Heart left ventricle (tissue), 16 donors: ENCODE measurements around the gene PODNL1. TPM values are rescaled to one million over a fixed set of nuclear protein-coding genes. Genes with fewer than 3 reads are reported as not detected.
A peak's percentile ranks its signal among the peaks of the same experiment; 100 is the strongest.

ENCODE experiments used
- ATAC-seq, 4 donors: fragments of 200-7000 bp; cut with Tn5 transposase; one replicate each; pipeline ENCODE4 v1.9.1; 2020 to 2022; ENCODE audit warnings: moderate library complexity in 4 of 4, mild to moderate bottlenecking in 3 of 4, moderate number of reproducible peaks in 1 of 4
- DNase-seq, 5 donors: peaks; one replicate each; pipeline ENCODE4 v3.0.0-alpha.2; 2020
- H3K27ac ChIP-seq, 12 donors: fragments of 200-600 bp; sonication (generic) in 4 of 12; one replicate each; pipeline versions ENCODE4 v1.5.0 to v1.8.0; 2016 to 2022; ENCODE audit warnings: mild to moderate bottlenecking in 2 of 12
- H3K27me3 ChIP-seq, 9 donors: fragments of 200-600 bp; sonication (generic) in 2 of 9; one replicate each; pipeline versions ENCODE4 v1.5.1 to v1.8.0; 2016 to 2022; ENCODE audit warnings: mild to moderate bottlenecking in 3 of 9
- H3K36me3 ChIP-seq, 9 donors: fragments of 200-600 bp; sonication (generic) in 2 of 9; one replicate each; pipeline versions ENCODE4 v1.5.0 to v1.8.0; 2018 to 2022; ENCODE audit warnings: mild to moderate bottlenecking in 2 of 9
- H3K4me1 ChIP-seq, 12 donors: fragments of 200-600 bp; sonication (generic) in 4 of 12; one replicate each; pipeline versions ENCODE4 v1.5.0 to v1.8.0; 2016 to 2022; ENCODE audit warnings: mild to moderate bottlenecking in 3 of 12
- H3K4me3 ChIP-seq, 12 donors: fragments of 200-600 bp; sonication (generic) in 4 of 12; one replicate each; pipeline versions ENCODE4 v1.5.0 to v1.8.0; 2017 to 2022; ENCODE audit warnings: mild to moderate bottlenecking in 9 of 12, moderate library complexity in 4 of 12
- H3K9me3 ChIP-seq, 12 donors: fragments of 200-600 bp; sonication (generic) in 4 of 12; one replicate each; pipeline versions ENCODE4 v1.5.0 to v1.8.0; 2016 to 2022; ENCODE audit warnings: mild to moderate bottlenecking in 1 of 12
- CTCF ChIP-seq, 12 donors: fragments of 200-600 bp; sonication (generic) in 4 of 12; IDR thresholded peaks; one replicate each; pipeline versions ENCODE4 v1.5.0 to v1.8.0; 2018 to 2022; ENCODE audit warnings: antibody characterized with exemption in 12 of 12, mild to moderate bottlenecking in 5 of 12
- POLR2A ChIP-seq, 2 donors: fragments of 450-650 bp; IDR thresholded peaks; one replicate each; pipeline ENCODE4 v1.6.1; 2017; ENCODE audit warnings: antibody characterized with exemption in 2 of 2, mild to moderate bottlenecking in 2 of 2, moderate library complexity in 2 of 2
- WGBS, 4 donors: extraction: QIAGEN DNeasy Blood & Tissue Kit in 2 of 4; methylation state at CpG; one replicate each; pipeline versions ENCODE4 v1.1.5 to v1.1.7; 2013 to 2018; 5-methylcytosine and 5-hydroxymethylcytosine counted together
- intact Hi-C, 10 donors: fragments of 100-400 bp; cut with DNase I; formaldehyde crosslinking; loops; one replicate each; pipeline versions ENCODE4 v1.11.1 to v1.14.2; 2022
- polyA plus RNA-seq, 2 donors: library from polyadenylated mRNA; stranded (reverse); fragments of 200-250 nt; gene quantifications; one replicate each; pipeline ENCODE4 v1.2.3, GENCODE V29; 2013
- total RNA-seq, 9 donors: library from RNA; depleted of rRNA in 2 of 9; stranded (reverse); fragments of >200 nt in 2 of 9; fragmentation: NEBNext Ultra II Directional in 3 of 9; extraction: Animal tissue kit (Norgen Biotek cat#: 25700) in 3 of 9; gene quantifications; one replicate each; pipeline versions ENCODE4 v1.1.0 to v1.2.4, GENCODE V29; 2016 to 2023
- donor health status: ischemic (EF 13 %, LVEDD 7.1; RV severe dilation, severe dysfunction).
- donor health status: healthy with polysubstance abuse.
- donor health status: DM: no; HTN: yes; CAD: no.
- donor health status: DM: no; HTN: no; CAD: no.
- donor health status: ischemic (EF 25% LVEDD 6.9; RV normal size, moderate dysfunction).
- donor health status: ischemic (EF 25% LVEDD 5.7; RV mildly dilated, moderate dysfunction).
- donor health status: healthy.
- donor health status: DM: yes; HTN: yes; CAD: no.
- donor health status: ischemic (EF 35%, LVEDD 5.7; RV mildly dilated, moderate dysfunction).
- donor health status: nonischemic (EF 11% LVEDD 7.7; RV severe dilation, severe dysfunction).
- donor health status: DM: yes; HTN: yes; CAD: no.
- donor health status: PGD.
- donor health status: ischemic (EF 29% LVEDD 5.4; RV normal size, mild dysfunction).
- donor health status: nonischemic (EF 23%, LVEDD 6.1; RV moderate dilation, normal function).

The PODNL1 gene
- total and polyA plus RNA-seq, 11 donors: 0.36 to 6.3 (median 1.6) TPM; not detected in 1

DNA sequence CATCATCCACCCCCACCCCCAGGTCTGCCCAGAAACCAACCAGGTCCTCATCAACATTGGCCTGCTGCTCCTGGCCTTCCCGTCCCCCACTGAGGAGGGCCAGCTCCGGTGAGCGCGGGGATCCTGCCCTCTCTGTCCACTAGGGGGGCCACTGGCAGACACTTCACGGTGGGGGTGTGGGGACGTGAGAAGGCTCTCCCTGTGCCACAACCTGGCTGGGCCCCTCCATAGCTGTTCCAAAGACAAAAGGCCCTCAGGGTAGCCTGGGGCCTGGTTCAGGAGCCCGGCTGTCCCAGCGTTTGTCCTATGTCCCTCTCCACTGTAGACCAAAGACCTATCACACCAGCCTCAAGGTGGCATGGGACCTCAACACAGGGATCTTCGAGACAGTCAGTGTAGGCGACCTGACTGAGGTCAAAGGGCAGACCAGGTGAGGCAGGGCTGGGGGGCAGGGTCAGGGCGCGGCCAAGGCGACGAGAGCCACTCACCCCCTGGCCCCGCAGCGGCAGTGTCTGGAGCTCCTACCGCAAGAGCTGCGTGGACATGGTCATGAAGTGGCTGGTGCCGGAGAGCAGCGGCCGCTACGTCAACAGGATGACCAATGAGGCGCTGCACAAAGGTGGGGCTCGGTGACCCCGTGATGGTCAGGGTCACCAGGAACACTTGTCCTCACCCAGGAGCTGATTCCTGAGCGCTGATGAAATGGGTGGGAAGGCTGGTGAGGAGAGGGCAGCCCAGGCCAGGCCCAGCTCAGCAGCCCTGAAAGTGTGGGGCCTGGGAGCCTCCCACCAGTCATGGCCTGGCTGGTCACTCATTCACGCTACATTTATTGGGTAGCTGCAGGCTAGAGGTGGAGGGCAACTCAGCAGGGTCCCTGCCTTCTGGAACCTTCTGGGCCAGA lies 22.0 kb upstream of the PODNL1 start:
- no peak overlapping the region for H3K27ac ChIP-seq
- H3K36me3 ChIP-seq: peaks cover 0 to 98% (median 85%) of the 10 kb centered on the region in 9 donors
- peak in 1 of 5 donors; percentile 27 for DNase-seq

DNA sequence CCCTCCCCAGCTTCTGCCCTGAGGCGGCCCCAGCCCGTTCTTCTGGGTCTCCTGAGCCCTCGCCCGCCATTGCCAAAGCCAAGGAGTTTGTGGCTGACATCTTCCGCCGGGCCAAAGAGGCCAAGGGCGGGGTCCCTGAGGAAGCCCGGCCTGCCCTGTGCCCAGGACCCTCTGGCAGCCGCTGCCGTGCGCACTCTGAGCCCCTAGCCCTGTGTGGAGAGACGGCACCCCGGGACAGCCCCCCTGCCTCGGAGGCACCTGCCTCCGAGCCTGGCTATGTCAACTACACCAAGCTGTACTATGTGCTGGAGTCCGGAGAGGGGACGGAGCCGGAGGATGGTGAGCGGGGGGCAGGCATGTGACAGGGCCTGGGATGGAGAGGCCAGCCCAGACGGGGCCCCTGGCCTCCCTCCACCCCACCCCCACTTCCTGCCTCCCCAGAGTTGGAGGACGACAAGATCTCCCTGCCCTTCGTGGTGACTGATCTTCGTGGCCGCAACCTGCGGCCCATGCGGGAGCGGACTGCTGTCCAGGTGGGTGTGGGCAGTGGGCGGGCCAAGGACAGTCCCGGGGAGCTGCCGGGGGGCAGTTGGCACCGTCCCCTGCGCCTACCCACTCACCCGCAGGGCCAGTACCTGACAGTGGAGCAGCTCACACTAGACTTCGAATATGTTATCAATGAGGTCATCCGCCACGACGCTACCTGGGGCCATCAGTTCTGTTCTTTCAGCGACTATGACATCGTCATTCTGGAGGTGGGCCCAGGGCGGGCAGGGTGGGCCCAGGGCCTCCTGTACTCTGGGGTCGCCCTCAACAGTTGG lies 21.1 kb upstream of the PODNL1 start:
- peaks cover 0 to 98% (median 86%) of the 10 kb centered on the region in 9 donors for H3K36me3 ChIP-seq
- no peak overlapping the region for H3K4me3 ChIP-seq
- no peak for DNase-seq
- ATAC-seq: no peak
- peaks cover 0 to 17% (median 0%) of the 10 kb centered on the region in 12 donors for H3K4me1 ChIP-seq
- H3K9me3 ChIP-seq: no peaks in the 10 kb centered on the region
- WGBS, 4 donors: 89 to 93% (median 90%) methylated on average over 23 to 41 of the region's 41 CpGs
- intact Hi-C loops: loop anchor here in 4 of 10 donors (10.0 kb wide), 2 partner anchors 45 to 115 kb away; partner anchors contain the start of genes RFX1 (in 4 of the 4) and MISP3 (in 1 of the 4)
- TF ChIP-seq POLR2A (IDR thresholded peaks at IDR 0.05) (no peak), CTCF (IDR thresholded peaks at IDR 0.05) (no peak)
- no peaks in the 10 kb centered on the region for H3K27me3 ChIP-seq
- H3K27ac ChIP-seq: no peak overlapping the region

More for the DNA sequence above, 22.0 kb upstream of the PODNL1 start:
- WGBS, 4 donors: 90 to 91% (median 91%) methylated on average over 21 to 27 of the region's 27 CpGs
- H3K4me1 ChIP-seq: peaks cover 0 to 17% (median 0%) of the 10 kb centered on the region in 12 donors
- ATAC-seq: peak in 1 of 4 donors; percentile 5
- no peaks in the 10 kb centered on the region for H3K9me3 ChIP-seq
- intact Hi-C loops: loop anchor here in 4 of 10 donors (10.0 kb wide), 2 partner anchors 45 to 115 kb away; partner anchors contain the start of genes RFX1 (in 4 of the 4) and MISP3 (in 1 of the 4)
- H3K27me3 ChIP-seq: no peaks in the 10 kb centered on the region
- TF ChIP-seq CTCF (IDR thresholded peaks at IDR 0.05) (peak in 5 of 12 donors; percentile 7 to 29 (median 20)), POLR2A (IDR thresholded peaks at IDR 0.05) (no peak)
- H3K4me3 ChIP-seq: no peak overlapping the region

DNA sequence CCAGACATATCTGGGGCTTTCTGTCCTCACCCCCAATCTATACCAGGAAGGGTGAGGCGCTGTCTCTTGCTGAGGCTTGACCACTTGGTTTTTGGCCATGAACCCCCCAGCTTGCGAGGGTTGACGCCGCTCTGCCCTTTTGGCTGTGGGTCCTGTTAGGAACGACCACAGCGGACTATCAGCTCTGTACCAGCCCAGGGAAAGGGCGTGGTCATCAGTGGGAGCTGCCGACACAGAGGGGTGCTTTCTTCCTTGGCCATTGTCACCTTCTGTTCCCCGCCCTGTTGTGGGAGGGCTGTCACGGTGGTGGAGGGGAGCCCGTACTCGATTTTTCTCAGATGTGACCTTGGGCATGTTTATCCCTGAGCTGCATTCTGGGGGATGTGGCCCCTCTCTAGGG lies 19.8 kb upstream of the PODNL1 start:
- Histone ChIP-seq H3K27ac (peak overlapping the region in 1 of 12 donors; percentile 53), H3K36me3 (peaks cover 0 to 90% (median 75%) of the 10 kb centered on the region in 9 donors), H3K4me1 (peaks cover 5 to 29% (median 10%) of the 10 kb centered on the region in 12 donors), H3K27me3 (no peaks in the 10 kb centered on the region), H3K4me3 (no peak overlapping the region), H3K9me3 (no peaks in the 10 kb centered on the region)
- 75 to 85% (median 79%) methylated on average over 6 to 12 of the region's 12 CpGs for WGBS, 4 donors
- ATAC-seq: no peak
- DNase-seq: no peak
- intact Hi-C loops: loop anchor here in 4 of 10 donors (10.0 kb wide), 2 partner anchors 47 to 117 kb away; partner anchors contain the start of genes RFX1 (in 4 of the 4) and MISP3 (in 1 of the 4)
- TF ChIP-seq POLR2A (IDR thresholded peaks at IDR 0.05) (no peak), CTCF (IDR thresholded peaks at IDR 0.05) (no peak)
